ENCODE results near the gene WBP2.
"Not testable (repeated sequence)": the region's sequence is repeated elsewhere in the genome, so short reads cannot be mapped to it uniquely, and the experiment has no call there.

The WBP2 gene

DNA sequence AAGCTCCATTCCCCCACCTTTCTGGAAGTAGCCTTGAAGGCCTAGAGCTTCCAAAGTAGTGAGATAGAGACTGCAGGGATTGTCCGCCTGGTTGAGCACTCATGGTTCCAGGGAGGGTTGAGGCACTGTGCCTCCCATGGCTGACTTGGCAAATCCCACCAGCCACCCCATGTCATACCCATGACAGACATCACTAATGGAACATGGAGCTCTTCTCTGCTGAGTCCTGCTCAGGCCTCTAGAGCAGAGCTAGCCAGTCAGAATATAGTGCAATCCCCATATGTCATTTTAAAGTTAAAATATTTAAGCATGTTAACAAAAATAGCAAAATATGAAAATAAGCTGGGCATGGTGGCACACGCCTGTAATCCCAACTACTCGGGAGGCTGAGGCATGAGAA, 39.7 kb downstream of the WBP2 start:
- H3K4me3 ChIP-seq (replicated peaks; ENCODE audit: low read depth, low read length): no peak overlapping the region
- TF ChIP-seq, protein P1, sequence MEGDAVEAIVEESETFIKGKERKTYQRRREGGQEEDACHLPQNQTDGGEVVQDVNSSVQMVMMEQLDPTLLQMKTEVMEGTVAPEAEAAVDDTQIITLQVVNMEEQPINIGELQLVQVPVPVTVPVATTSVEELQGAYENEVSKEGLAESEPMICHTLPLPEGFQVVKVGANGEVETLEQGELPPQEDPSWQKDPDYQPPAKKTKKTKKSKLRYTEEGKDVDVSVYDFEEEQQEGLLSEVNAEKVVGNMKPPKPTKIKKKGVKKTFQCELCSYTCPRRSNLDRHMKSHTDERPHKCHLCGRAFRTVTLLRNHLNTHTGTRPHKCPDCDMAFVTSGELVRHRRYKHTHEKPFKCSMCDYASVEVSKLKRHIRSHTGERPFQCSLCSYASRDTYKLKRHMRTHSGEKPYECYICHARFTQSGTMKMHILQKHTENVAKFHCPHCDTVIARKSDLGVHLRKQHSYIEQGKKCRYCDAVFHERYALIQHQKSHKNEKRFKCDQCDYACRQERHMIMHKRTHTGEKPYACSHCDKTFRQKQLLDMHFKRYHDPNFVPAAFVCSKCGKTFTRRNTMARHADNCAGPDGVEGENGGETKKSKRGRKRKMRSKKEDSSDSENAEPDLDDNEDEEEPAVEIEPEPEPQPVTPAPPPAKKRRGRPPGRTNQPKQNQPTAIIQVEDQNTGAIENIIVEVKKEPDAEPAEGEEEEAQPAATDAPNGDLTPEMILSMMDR (IDR thresholded peaks at IDR 0.05; ENCODE audit: low read length, missing control alignments): no peak
- DNase-seq (ENCODE audit: low read depth): no peak

DNA sequence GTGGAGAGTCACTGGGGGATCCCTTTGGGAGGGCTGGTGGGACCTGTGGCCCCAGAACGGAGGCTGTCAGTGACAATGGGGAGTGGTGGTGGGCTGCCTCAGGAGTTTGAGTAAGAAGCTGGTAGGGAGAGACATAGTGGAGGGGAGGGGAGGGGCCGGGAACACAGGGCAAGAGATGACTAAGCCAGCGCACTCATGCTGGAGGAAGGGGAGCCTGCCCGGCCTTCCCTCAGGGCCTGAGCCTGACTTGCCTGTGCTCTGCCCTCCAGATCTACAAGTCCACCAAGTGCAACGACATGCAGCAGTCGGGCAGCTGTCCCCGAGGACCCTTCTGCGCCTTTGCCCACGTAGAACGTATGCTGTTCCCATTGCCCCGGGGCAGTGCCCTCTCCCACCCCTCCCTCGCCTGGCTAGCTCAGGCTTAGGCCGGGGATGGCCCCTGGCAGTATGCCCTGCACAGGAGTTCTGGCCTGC, 40.2 kb downstream of the WBP2 start:
- TF ChIP-seq, protein P1 (IDR thresholded peaks at IDR 0.05; ENCODE audit: low read length, missing control alignments): no peak
- no peak overlapping the region for H3K4me3 ChIP-seq (replicated peaks; ENCODE audit: low read depth, low read length)
- peak; percentile 64 for DNase-seq (ENCODE audit: low read depth)

DNA sequence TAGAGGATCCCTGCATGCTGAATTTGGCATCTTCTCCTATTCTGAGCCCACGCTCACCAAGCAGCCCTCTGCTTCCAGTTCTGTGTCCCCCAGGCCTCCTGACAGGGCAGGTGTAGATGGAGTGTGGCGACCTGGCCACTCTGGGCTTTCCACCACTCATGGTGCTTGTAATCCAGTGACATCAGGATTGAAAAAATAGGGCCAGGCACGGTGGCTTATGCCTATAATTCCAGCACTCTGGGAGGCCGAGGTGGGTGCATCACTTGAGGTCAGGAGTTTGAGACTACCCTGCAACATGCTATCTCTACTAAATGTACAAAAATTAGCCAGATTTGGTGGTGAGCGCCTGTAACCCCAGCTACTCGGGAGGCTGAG, 41.1 kb downstream of the WBP2 start:
- no peak for DNase-seq (ENCODE audit: low read depth)
- H3K4me3 ChIP-seq (replicated peaks; ENCODE audit: low read depth, low read length): no peak overlapping the region
- TF ChIP-seq, protein P1 (IDR thresholded peaks at IDR 0.05; ENCODE audit: low read length, missing control alignments): no peak

DNA sequence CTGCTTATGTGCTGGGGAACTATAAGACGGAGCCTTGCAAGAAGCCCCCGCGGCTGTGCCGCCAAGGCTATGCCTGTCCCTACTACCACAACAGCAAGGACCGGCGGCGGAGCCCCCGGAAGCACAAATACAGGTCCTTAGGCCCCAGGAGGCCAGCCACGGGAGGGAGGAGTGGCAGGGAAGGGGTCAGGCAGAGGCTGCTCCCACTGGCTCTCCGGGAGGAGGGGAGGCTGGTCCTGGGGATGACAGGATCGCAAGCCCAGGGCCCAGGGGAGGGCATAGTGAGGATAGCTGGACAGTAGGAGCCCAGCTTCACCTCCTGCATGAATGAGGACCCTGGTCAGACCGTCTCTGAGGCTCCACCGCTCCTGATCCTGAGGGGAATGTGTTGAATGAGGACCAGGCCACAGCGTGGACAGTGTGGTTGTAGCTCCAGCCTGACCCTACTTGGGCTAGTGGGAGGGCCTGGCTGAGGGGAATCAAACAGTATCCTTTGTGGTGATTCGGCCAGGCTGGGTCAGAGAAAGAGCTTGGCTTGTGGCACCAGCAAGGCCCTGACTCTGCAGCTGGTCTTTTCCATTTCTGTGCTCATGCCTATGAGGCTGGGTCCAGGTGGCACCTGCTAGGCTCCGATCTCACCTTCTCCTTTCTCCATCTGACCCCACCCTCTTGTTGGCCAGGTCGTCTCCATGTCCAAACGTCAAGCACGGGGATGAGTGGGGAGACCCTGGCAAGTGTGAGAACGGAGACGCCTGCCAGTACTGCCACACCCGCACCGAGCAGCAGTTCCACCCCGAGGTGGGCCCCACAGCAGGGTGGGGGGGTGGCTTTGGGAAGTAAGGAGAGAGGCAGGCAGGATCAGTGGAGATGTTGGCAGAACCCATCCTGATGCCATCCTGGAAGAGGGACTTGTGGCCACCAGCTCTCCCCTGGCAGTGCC, 41.8 kb downstream of the WBP2 start:
- no peak overlapping the region for H3K4me3 ChIP-seq (replicated peaks; ENCODE audit: low read depth, low read length)
- DNase-seq (ENCODE audit: low read depth): no peak
- TF ChIP-seq, protein P1 (IDR thresholded peaks at IDR 0.05; ENCODE audit: low read length, missing control alignments): no peak

DNA sequence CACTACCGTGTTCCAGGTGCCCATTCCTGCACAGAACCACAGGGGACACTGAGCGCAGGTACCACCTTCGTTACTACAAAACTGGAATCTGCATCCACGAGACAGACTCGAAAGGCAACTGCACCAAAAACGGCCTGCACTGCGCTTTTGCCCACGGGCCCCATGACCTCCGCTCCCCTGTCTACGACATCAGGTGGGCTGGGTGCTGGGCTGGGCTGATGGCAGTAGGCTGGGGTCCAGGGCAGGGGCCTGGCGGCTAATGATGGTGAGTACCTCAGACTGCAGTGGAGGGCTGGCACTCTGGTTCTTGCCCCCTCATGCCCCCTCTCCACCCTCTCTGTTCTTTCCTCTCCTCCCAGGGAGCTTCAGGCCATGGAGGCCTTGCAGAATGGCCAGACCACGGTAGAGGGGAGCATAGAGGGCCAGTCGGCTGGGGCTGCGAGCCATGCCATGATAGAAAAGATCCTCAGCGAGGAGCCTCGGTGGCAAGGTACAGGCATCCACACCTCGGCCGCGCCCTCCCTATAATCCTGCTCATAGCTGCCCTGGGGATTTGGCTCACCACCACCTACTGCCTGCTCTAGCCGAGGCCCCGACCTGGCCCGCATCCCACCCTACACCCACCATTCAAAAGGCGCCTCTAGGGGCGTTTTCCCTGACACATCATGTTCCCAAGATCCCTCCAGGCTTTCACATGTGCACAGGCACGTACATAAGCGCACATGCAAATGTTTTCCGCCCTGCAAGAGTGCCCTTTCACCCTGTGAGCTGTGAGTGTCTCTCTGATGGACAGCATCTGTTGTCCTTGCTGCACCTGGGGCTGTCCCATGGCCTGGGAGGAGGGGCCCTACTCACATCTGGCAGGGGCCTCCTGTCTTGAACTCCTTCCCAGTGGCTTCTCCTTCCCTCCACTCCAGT, 42.8 kb downstream of the WBP2 start:
- DNase-seq (ENCODE audit: low read depth): no peak
- TF ChIP-seq, protein P1 (IDR thresholded peaks at IDR 0.05; ENCODE audit: low read length, missing control alignments): no peak
- no peak overlapping the region for H3K4me3 ChIP-seq (replicated peaks; ENCODE audit: low read depth, low read length)

DNA sequence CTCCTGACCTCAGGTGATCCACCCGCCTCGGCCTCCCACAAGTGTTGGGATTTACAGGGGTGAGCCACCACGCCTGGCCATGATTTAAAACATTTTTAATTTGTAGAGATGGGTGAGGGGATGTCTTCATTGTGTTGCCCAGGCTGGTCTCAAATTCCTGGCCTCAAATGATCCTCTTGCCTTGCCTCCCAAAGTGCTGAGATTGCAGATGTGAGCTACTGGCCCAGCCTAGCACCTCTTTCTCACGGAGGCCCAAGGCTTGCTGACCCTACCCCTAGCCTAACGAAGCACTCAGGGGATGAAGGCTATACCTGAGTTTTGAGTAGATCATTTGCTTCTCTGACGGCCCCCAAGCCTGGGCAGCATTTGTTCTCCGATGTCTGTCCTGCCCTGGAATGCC, 44.0 kb downstream of the WBP2 start:
- no peak for DNase-seq (ENCODE audit: low read depth)
- TF ChIP-seq, protein P1 (IDR thresholded peaks at IDR 0.05; ENCODE audit: low read length, missing control alignments): no peak
- no peak overlapping the region for H3K4me3 ChIP-seq (replicated peaks; ENCODE audit: low read depth, low read length)

DNA sequence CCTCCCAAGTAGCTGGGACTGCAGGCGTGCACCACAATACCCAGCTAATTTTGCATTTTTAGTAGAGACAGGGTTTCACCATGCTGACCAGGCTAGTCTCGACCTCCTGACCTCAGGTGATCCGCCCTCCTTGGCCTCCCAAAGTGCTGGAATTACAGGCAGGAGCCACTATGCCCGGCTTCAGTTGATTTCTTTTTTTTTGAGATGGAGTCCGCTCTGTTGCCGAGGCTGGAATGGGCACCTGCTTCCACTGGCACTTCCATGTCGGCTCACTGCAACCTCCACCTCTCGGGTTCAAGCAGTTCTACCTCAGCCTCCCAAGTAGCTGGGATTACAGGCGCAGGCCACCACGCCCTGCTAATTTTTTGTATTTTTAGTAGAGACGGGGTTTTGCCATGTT, 44.4 kb downstream of the WBP2 start:
- not testable (repeated sequence) for DNase-seq (ENCODE audit: low read depth); H3K4me3 ChIP-seq (replicated peaks; ENCODE audit: low read depth, low read length)
